HTR-8/SVneo (cell line): ENCODE results near the gene MEF2B.
A peak's percentile ranks its signal among the peaks of the same experiment; 100 is the strongest.

ENCODE experiments used
- DNase-seq: peaks from one replicate; pipeline ENCODE4 v3.0.0; 2011; ENCODE audit warnings: low spot score, mixed read lengths; ENCODE audit not compliant: insufficient read length
- FAIRE-seq: peaks from 2 replicates; lab custom pipeline; 2011; peaks lifted over from hg19 to GRCh38; lab: Jason Lieb, UNC

The MEF2B gene

DNA sequence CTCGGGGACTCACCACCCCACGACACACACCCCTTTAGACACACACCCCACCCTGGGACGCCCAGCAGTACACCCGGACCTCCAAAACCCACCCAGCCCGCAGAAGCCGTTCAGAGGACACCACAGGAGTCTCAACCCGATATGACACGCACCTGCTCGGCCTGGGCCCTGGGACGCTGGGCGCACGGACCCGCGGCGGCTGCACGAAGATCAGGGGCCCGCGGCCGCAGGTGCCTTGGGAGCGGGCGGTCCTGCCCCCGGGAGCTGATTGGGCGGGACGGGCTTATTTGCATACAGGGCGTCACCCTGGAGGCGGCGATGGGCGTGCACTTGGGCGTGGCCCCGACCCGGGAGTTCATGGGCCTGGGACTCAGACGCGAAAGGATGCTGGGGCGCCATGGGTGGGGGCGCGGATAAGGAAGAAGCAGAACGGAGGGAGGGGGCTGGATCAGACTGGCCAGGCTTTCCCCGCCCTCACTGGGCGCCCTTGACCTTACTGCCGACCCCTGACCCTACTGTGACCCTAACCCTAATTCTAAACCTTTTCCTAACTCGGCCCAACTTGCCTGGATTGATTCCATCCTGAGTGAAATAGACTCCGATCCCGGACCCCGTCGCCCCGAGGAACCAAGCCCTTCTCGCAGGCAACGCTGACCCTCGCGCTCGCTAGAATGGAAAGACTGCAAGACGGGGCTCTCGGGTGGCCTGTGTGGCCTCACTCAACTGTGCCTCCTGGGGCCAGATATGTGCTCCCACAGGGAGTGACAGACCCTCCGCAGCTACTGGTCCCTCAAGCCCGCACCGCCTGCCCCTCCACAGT, at the start of gene MEF2B:
Gene MEF2B, minus strand, starts transcription at position 211 of the 820 bp plus-strand sequence. CDS start 19,528 bp downstream, outside the sequence.
- no peak for FAIRE-seq
- DNase-seq: no peak

DNA sequence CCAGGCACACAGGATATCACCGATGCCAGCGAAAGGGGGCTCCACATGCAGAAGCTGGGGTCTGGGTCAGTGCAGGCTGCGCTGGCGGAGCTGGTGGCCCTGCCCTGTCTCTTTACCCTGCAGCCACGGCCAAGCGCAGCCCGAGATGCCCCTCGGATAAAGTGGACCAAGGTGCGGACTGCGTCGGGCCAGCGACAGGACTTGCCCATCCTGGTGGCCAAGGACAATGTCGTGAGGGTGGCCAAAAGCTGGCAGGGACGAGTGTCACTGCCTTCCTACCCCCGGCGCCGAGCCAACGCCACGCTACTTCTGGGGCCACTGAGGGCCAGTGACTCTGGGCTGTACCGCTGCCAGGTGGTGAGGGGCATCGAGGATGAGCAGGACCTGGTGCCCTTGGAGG, 48.8 kb upstream of the MEF2B start:
- DNase-seq: no peak
- no peak for FAIRE-seq

DNA sequence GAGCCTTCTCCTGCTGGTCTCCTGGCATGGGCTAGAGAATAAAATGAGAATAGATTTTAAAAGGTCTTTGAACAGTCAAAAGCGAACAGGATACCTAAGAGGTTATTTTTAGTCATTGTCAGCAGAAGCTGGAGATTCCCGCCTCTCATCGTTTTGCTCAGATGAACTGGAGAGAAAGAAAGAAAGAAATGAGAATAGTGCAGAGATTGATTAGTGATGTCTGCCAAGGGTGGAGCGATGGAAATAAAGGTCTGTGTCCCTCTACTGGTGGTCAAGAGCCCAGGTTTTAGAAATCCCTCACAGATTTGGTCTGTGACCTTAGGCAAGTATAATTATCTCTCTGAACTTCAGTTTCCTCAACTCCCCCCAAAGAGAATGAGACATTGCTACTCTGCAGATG, 47.0 kb upstream of the MEF2B start:
- FAIRE-seq (no peak), DNase-seq (no peak)

DNA sequence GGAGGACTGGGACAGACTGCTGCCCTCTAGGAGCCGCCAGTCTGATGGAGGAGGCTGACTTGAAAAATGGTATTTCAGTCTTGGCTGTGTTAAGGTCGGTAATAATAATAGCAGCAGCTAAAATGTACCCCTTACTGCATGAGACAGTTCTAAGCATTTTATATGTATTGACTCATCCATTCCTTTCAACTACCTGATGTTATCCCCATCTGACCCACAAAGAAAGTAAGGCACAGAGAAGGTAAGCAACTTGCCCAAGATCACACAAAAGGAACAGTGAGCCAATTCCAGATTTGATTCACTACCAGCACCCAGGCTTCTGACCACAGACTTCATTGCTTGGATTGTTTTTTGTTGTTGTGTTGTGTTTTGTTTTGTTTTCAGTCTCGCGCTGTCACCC, 45.7 kb upstream of the MEF2B start:
- FAIRE-seq (no peak), DNase-seq (no peak)

DNA sequence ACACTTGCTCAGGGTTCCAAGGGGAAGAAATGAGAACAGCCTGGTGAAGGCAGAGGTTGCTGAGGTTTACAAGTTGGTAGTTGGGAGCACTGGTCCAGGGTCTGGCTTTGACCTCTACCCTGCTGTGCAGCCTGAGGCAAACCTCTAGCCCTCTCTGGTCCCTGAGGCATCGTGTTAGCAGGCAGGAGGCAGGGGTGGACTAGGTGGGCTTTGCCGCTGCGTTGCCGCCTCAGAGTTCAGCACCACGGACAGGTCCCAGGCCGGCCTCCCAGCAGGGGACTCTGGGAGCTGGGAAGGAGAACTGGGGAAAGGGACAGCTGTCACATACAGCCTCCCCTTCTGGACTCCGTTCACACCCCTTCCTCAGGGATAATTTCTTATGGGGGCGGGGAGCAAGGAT, 44.8 kb upstream of the MEF2B start:
- FAIRE-seq (no peak), DNase-seq (peak; percentile 66)

DNA sequence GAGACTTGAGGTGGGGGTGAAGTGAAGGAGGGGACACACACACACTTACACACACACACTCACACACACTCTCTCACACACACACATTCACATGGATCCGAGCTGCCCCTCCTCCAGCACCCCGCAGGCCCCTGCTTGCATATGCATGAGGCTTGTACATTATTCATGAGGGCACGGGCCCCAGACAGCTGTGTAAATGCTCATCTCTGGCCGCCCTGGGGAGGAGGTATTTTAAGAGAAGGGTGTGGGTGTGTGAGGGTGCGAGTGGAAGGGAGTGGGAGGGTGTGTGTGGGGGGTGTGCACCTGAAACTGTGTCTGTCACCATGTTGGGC, 44.1 kb upstream of the MEF2B start:
- no peak for DNase-seq
- no peak for FAIRE-seq

DNA sequence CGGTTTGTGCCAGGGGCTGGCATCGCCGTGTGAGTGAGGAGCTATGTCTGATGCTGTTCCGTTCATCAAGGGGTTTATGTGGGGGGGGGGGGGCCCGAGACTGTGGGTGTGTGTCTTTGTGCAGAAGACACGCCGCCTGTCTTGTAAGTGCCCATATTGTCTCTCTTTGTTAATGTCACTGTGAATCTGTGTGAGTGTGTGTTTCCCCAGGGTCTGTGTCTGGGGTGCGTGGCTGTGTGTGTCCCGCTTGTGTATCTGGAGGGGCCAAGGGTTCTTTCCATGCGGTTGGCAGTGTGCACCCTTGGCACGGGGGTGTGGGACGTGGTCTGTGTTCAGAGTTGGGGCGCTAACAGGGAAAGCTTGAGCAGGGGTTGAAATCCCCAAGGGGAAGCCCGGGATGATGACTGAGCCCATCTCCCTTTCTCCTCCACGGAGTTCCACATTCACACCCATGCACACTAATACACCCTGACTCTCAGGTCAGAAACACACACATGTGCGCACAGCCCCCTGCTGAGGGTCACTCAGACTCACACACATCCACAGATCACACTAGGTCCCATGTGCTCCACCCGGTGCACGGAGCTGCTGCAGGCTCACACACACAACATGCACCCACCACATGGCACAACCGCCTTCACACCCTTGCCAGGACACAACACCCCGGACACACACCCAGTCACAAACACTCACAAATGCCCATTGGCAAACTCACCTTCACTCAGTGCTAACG, 43.5 kb upstream of the MEF2B start:
- DNase-seq (no peak), FAIRE-seq (peak; percentile 13)

DNA sequence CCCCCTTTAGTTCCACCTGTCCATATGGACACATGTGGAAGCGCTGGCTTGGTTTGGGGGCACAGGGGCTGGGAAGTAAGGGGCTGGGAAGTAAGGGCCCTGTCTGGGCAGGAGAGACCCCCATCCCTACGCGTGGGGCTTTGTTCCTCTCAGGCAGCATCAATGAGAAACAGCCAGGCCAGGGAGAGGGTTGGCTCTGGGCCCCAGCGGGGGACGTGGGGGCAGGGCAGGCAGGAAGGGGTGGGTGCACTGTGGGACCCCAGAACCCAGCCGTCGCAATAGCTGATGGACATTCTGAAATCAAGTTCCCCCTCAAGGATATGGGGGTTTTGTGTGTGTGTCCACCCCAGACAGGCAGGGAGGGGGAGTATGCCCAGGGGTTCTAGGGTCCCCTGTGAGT, 42.9 kb upstream of the MEF2B start:
- FAIRE-seq (no peak), DNase-seq (no peak)

DNA sequence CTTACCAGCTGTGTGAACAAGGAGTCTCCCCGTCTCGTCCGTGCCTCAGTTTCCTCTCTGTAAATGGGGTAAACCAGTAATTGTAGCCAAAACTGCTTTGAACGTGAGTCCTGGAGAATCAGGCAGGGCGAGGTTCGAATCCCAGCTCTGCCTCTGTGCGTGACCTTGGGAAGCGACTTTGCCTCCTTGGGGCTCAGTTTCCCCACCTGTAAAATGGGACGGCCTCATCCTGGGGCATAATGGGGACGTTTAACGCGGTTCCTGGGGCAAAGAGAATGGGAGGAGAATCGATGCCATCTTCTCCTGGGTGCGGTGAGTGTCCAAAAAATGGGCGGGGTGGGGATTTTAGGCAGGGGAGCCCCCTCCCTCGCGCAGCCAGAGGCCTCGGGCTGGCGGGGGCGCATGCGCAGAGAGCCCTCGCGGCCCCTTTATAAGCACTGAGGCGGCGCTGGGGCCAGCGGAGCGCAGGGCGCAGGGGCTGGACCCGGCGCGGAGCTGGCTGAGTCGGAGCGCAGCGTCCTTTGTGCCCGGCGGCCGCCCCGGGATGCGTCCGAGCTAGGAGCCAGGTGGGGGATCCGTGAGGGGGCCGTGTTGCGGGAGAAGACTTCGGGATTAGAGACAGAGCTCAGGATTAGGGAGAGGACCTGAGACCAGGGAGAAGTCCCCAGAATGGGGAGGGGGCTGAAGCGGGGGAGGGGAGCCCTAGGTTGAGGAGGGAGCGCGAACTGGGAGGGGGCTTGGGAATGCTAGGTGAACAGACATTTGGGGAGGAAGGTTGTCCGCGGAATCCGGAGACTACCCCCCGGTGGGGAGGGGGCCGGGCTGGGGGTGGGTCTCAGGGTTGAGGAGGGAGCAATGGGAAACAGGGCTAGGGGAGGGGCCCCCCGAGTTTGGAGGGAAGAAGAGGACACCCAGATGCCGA, 41.7 kb upstream of the MEF2B start, which contains the start of gene NCAN:
Gene NCAN, plus strand, starts transcription at position 460 of the 922 bp plus-strand sequence. CDS start 4,996 bp downstream, outside the sequence.
- FAIRE-seq: no peak

DNA sequence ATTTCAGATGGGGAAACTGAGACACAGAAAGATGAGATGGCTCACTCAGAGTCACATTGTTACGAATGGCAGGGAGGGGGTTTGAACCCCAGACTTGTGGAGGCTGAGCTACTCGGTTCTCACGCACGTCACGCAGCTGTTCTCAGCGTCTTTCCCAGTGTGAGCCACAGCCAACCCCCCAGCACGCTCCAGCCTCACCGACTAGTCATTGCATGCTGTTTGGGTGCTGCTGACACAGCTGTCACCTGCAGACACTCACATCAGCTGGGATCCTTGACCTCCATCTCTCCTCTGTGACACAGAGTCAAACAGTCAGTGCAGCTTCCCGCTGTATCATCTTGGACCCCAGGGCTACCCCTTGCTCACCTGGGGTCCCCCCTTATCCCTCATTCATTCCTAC, 39.3 kb upstream of the MEF2B start:
- no peak for FAIRE-seq

More for the DNA sequence above, 41.7 kb upstream of the MEF2B start, which contains the start of gene NCAN:
- no peak for DNase-seq

DNA sequence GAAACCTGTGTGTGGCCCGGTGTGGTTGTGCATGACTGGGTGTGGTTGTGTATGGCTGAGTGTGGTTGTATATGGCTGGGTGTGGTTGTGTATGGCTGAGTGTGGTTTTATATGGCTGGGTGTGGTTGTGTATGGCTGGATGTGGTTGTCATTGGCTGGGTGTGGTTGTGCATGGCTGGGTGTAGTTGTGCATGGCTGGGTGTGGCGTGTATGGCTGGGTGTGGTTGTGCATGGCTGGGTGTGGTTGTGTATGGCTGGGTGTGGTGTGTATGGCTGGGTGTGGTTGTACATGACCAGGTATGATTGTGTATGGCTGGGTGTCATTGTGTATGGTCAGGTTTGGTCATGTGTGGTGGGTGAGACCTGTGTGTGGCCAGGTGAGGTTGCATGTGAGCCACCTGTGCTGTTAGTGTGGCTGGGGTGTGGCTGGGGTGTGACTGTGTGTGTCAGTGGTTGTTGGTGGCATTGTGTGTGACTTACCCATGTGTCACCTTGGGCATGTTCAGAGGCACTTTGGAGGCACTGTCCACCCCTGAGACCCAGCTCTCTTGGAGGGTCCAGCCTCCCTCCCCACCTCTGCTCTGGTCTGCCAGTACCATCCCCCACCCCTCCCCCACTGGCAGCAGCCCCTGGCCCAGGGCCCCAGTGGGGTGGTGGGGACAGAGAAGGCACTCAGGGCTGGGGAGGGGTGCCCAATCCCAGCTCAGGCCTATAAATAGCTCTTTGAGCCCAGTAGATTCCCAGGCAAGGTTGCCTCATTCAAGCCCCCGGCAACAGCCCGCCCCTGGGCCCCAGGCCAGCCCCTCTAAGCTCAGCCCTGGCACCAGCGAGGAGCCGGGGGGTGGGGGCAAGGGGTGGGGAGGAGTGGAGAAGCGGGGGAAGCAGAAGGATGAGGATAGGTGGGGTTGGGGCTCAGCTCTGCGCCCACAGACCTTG, 37.8 kb upstream of the MEF2B start:
- FAIRE-seq (peak; percentile 95), DNase-seq (no peak)

More for the DNA sequence above, 39.3 kb upstream of the MEF2B start:
- no peak for DNase-seq

DNA sequence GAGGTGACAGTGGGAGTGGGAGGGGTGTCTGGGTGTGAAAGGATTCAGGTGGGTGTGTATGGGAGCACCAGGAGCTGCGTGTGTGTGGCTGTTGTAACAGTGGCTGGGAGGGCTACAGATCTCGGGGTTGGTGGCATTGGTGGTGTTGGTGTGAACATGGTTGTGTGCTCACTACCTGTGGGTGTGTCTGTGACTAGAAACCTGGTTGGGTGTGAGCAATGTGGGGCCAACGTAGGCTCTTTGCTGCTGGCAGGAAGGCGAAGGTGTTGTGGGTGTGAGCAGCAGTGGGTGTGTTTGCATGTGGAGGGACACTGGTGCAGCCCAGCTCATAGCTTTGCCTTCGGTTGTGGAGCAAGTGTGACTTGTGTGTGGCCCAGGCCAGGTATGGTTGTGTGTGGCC, 36.9 kb upstream of the MEF2B start:
- FAIRE-seq (no peak), DNase-seq (no peak)

DNA sequence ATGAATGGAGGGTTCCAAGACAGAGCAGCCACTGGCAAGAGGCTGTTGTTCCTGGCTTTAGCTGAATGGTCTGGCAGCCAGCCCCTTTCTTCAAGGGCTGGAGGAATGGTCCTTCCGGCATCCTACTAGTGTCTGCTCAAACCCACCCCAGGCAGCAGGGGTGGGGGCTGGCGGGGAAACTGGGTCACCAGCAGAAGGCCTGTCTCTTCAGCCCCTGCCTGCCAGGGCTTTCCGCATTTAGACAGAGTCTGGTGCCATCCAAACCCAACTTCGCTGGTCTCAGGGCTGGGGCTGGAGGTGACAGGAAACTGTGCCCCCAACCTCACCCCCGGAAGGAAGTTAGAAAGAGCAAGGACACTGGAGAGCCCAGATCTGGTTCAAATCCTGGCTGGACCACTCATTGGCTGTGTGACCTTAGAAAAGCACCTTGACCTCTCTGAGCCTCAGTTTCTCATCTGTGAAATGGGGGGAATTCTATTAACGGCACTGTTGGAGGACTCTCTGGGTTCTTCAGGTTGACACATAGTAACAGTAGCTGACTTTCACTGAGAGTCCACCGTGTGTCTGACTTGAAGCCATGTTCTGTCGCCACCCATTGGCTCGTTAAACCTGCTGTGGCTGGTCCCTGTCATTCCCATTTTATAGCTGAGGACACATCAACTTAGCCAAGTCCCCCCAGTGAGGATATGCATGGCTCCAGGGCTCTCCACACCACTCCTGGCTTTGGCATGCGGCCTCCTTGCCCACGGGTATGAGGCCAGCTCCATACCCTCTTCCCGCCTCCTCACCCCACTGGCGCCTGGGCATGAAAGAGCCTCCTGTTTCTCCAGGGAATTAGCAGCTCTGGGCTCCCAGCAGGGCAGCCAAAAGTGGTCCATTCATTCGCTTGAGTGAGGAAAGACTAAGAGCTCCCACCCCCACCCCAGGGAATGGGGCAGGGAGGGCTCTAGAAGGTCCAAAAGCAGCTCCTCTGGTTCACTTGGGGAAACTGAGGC, 35.6 kb upstream of the MEF2B start:
- FAIRE-seq (no peak), DNase-seq (no peak)

DNA sequence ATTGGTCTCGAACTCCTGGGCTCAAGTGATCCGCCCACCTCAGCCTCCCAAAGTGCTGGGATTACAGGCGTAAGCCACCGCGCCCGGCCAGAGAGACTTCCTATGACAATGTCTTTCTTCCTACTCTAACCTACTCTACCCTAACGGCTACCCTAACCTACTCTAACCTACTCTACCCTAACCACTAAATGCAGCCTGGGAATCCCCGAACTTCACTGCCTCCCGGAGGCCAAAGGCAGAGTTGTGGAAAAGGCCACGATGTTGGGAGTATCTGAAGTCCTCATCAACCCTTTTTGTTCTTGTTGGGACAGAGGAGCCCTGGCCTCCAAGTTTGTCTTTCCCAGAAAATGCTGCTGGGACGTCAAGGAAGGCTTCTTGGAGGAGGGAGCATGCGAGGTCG, 34.1 kb upstream of the MEF2B start:
- DNase-seq (no peak), FAIRE-seq (no peak)

DNA sequence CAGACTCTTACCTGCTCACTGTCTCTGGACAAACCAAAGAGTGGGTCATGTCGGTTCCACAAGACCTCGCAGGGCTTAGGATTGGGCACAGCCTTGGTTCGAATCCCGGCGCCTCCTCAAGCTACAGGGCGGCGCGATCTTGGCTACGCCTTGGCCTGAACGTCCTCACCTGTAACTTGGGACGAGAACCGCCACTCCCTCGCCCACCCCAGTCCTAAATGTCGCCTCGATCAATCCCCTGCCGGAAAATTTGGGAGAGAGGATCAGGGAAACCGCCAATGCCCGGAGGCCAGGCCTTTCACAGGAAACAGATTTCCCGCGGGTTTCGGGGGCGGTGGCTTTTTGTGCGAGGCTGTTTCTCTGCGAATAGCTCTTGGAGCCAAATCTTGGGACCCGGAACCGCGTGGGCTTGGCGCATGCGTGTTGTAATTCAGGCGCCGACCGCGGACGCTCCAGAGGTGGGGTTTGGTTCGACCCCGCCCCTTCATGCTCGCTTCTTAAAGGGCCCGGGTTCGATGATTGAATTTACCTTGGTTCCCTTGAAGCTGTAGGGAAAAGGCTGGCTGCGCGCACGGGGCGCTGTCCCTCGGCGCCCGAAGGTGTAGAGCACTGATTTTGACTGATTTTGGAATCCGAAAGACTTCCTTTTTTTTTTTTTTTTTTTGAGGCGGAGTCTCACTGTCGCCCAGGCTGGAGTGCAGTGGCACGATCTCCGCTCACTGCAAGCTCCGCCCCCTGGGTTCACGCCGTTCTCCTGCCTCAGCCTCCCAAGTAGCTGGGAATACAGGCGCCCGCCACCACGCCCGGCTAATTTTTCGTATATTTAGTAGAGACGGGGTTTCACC, 33.2 kb upstream of the MEF2B start, which contains the start of gene NR2C2AP:
Gene NR2C2AP, minus strand, starts transcription at position 403 of the 845 bp plus-strand sequence. Its CDS starts 354 bp downstream, at position 49.
- peak; percentile 97 for DNase-seq
- FAIRE-seq: no peak

DNA sequence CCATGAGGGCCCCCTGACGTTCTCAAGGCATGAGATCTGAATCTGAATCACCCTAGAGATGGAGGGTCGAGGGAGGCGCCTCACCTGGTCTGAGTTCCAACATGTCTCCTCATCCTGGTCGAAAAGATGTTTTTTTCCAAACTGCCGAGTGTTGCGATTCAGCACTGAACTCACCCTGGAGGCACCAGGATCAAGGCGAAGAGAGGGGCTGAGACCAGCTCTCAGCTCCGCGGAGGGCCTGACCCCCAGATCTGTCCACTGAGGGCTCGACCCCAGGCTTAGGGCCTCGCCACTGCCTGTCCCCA, 32.6 kb upstream of the MEF2B start:
- no peak for DNase-seq
- FAIRE-seq: no peak
